Nucleus accumbens (tissue), 56 donors: ENCODE measurements around the gene SLC43A2.
A peak's percentile ranks its signal among the peaks of the same experiment; 100 is the strongest.
"Not testable (repeated sequence)": the region's sequence is repeated elsewhere in the genome, so short reads cannot be mapped to it uniquely, and the experiment has no call there.

Experiments used
- DNase-seq, 56 donors: peaks; one replicate each; lab custom pipeline; 2025; lab: John Stamatoyannopoulos, UW

Gene SLC43A2

GRCh38 chr17:1627982-1628855 is at the start of gene SLC43A2:
Gene SLC43A2, minus strand, starts transcription at chr17:1628834. Its CDS starts 960 bp downstream, at chr17:1627874.
- peak; percentile 33 to 90 (median 80) for DNase-seq

GRCh38 chr17:1676401-1676800 is 47.8 kb upstream of the SLC43A2 start:
- no peak for DNase-seq

GRCh38 chr17:1673041-1673785 is 44.6 kb upstream of the SLC43A2 start:
- DNase-seq: no peak

GRCh38 chr17:1663934-1664333 is 35.3 kb upstream of the SLC43A2 start:
- not testable (repeated sequence) for DNase-seq

GRCh38 chr17:1661045-1661444 is 32.4 kb upstream of the SLC43A2 start:
- no peak for DNase-seq

- DNase-seq: no peak
Measured at GRCh38 chr17:1658100-1658499, 29.5 kb upstream of the SLC43A2 start.

- no peak for DNase-seq
Measured at GRCh38 chr17:1653735-1654134, 25.1 kb upstream of the SLC43A2 start.

- DNase-seq: not testable (repeated sequence)
Measured at GRCh38 chr17:1652794-1653193, 24.2 kb upstream of the SLC43A2 start.

GRCh38 chr17:1651559-1651844 is 22.9 kb upstream of the SLC43A2 start:
- DNase-seq: no peak

GRCh38 chr17:1650731-1651558 is 22.3 kb upstream of the SLC43A2 start:
- DNase-seq: no peak

GRCh38 chr17:1649844-1650501 is 21.3 kb upstream of the SLC43A2 start, which contains the start of gene RILP:
Gene RILP, minus strand, starts transcription at chr17:1649866. Its CDS starts 62 bp downstream, at chr17:1649804.
- DNase-seq: peak in 4 of 56 donors; percentile 31 to 55 (median 36)

- peak; percentile 50 to 96 (median 90) for DNase-seq
Measured at GRCh38 chr17:1648963-1649843, 20.6 kb upstream of the SLC43A2 start.

GRCh38 chr17:1648173-1648962 is 19.7 kb upstream of the SLC43A2 start:
- peak in 11 of 56 donors; percentile 49 to 71 (median 57) for DNase-seq

GRCh38 chr17:1647802-1648171 is 19.2 kb upstream of the SLC43A2 start:
- DNase-seq: no peak

- no peak for DNase-seq
Measured at GRCh38 chr17:1646199-1646875, 17.7 kb upstream of the SLC43A2 start.

GRCh38 chr17:1645207-1646171 is 16.9 kb upstream of the SLC43A2 start, which contains the start of gene SCARF1:
Gene SCARF1, minus strand, starts transcription at chr17:1645732. Its CDS starts 35 bp downstream, at chr17:1645697.
- peak in 4 of 56 donors; percentile 14 to 37 (median 19) for DNase-seq
